ENCODE data around the gene EHMT2. TPM values are rescaled to one million over a fixed set of nuclear protein-coding genes. Genes with fewer than 3 reads are reported as not detected.
A peak's percentile ranks its signal among the peaks of the same experiment; 100 is the strongest.

Gene EHMT2
- total RNA-seq, 2 donors from 2014 or later, result 113 to 121 TPM

GRCh38 chr6:31899882-31900722, 2.6 kb upstream of the EHMT2 start:
- H3K9me3 Mint-ChIP-seq, result no peaks in the 10 kb centered on the region
- H3K27me3 Mint-ChIP-seq (ENCODE audit: insufficient read depth), result no peaks in the 10 kb centered on the region
- 95 to 96% methylated on average over 39 to 49 of the region's 49 CpGs for WGBS, 2 experiments (ENCODE audit: insufficient coverage in 1 of 2, insufficient read length in 1 of 2)
- H3K36me3 ChIP-seq (ENCODE audit: control insufficient read depth, insufficient read depth, low read length), result peaks cover 9% of the 10 kb centered on the region
- no peaks in the 10 kb centered on the region for H3K27me3 ChIP-seq (ENCODE audit: control insufficient read depth, insufficient read depth, low read length, poor library complexity, severe bottlenecking)
- no peak for TF ChIP-seq CTCF (conservative IDR thresholded peaks at IDR 0.05)
- peaks cover 4% of the 10 kb centered on the region for H3K4me1 ChIP-seq (ENCODE audit: control insufficient read depth, insufficient read depth, low read length)
- H3K36me3 Mint-ChIP-seq (ENCODE audit: low read depth), result peaks cover 9% of the 10 kb centered on the region
- peak; percentile 48 for DNase-seq
- peak overlapping the region; percentile 75 for H3K27ac Mint-ChIP-seq
- H3K4me3 ChIP-seq (ENCODE audit: low read length), result no peak overlapping the region
- no peaks in the 10 kb centered on the region for H3K9me3 ChIP-seq (ENCODE audit: control insufficient read depth, low read length)
- no peak overlapping the region for H3K27ac ChIP-seq (ENCODE audit: low read depth, low read length)
- no peak overlapping the region for H3K9ac ChIP-seq (ENCODE audit: extremely low read depth, low read length, poor library complexity, severe bottlenecking)
- H3K4me1 Mint-ChIP-seq, result peaks cover 25% of the 10 kb centered on the region
- peak overlapping the region; percentile 63 for H3K4me3 Mint-ChIP-seq

GRCh38 chr6:31899215-31899614, 1.7 kb upstream of the EHMT2 start:
- peak overlapping the region; percentile 75 for H3K27ac Mint-ChIP-seq
- TF ChIP-seq CTCF (conservative IDR thresholded peaks at IDR 0.05), result no peak
- H3K27me3 Mint-ChIP-seq (ENCODE audit: insufficient read depth), result no peaks in the 10 kb centered on the region
- 92% methylated on average over 4 to 5 of the region's 5 CpGs for WGBS, 2 experiments (ENCODE audit: insufficient coverage in 1 of 2, insufficient read length in 1 of 2)
- no peaks in the 10 kb centered on the region for H3K9me3 ChIP-seq (ENCODE audit: control insufficient read depth, low read length)
- peaks cover 4% of the 10 kb centered on the region for H3K4me1 ChIP-seq (ENCODE audit: control insufficient read depth, insufficient read depth, low read length)
- no peaks in the 10 kb centered on the region for H3K27me3 ChIP-seq (ENCODE audit: control insufficient read depth, insufficient read depth, low read length, poor library complexity, severe bottlenecking)
- no peak for DNase-seq
- H3K9ac ChIP-seq (ENCODE audit: extremely low read depth, low read length, poor library complexity, severe bottlenecking), result no peak overlapping the region
- no peak overlapping the region for H3K4me3 ChIP-seq (ENCODE audit: low read length)
- peaks cover 14% of the 10 kb centered on the region for H3K36me3 Mint-ChIP-seq (ENCODE audit: low read depth)
- peaks cover 18% of the 10 kb centered on the region for H3K36me3 ChIP-seq (ENCODE audit: control insufficient read depth, insufficient read depth, low read length)
- H3K4me3 Mint-ChIP-seq, result no peak overlapping the region
- H3K4me1 Mint-ChIP-seq, result peaks cover 25% of the 10 kb centered on the region
- no peaks in the 10 kb centered on the region for H3K9me3 Mint-ChIP-seq
- H3K27ac ChIP-seq (ENCODE audit: low read depth, low read length), result no peak overlapping the region

- WGBS, 2 experiments (ENCODE audit: insufficient coverage in 1 of 2, insufficient read length in 1 of 2), result 22 to 28% methylated on average over 3 to 8 of the region's 8 CpGs
- no peaks in the 10 kb centered on the region for H3K27me3 ChIP-seq (ENCODE audit: control insufficient read depth, insufficient read depth, low read length, poor library complexity, severe bottlenecking)
- DNase-seq, result peak; percentile 66
- peak overlapping the region; percentile 70 for H3K9ac ChIP-seq (ENCODE audit: extremely low read depth, low read length, poor library complexity, severe bottlenecking)
- peaks cover 24% of the 10 kb centered on the region for H3K36me3 ChIP-seq (ENCODE audit: control insufficient read depth, insufficient read depth, low read length)
- Mint-ChIP-seq H3K4me1 (peaks cover 20% of the 10 kb centered on the region), H3K27ac (peak overlapping the region; percentile 93), H3K27me3 (ENCODE audit: insufficient read depth) (no peaks in the 10 kb centered on the region), H3K4me3 (peak overlapping the region; percentile 93), H3K9me3 (no peaks in the 10 kb centered on the region), H3K36me3 (ENCODE audit: low read depth) (peaks cover 17% of the 10 kb centered on the region)
- no peaks in the 10 kb centered on the region for H3K9me3 ChIP-seq (ENCODE audit: control insufficient read depth, low read length)
- peaks cover 4% of the 10 kb centered on the region for H3K4me1 ChIP-seq (ENCODE audit: control insufficient read depth, insufficient read depth, low read length)
- no peak overlapping the region for H3K27ac ChIP-seq (ENCODE audit: low read depth, low read length)
- TF ChIP-seq CTCF (conservative IDR thresholded peaks at IDR 0.05), result peak; percentile 24
- peak overlapping the region; percentile 88 for H3K4me3 ChIP-seq (ENCODE audit: low read length)
Measured at GRCh38 chr6:31898383-31899011, 999 bp upstream of the EHMT2 start.

All from endodermal cell (in vitro differentiated cells).